Myocyte (in vitro differentiated cells): ENCODE data around the gene SPAG6. TPM values are rescaled to one million over a fixed set of nuclear protein-coding genes. Genes with fewer than 3 reads are reported as not detected.

Experiments used
- DNase-seq: peaks from one replicate; pipeline ENCODE4 v3.0.0-alpha.2; 2012; ENCODE audit warnings: low read depth
- total RNA-seq: library from RNA; depleted of rRNA; stranded (reverse); fragments of >200 nt; gene quantifications from 2 replicates; pipeline ENCODE4 v1.2.3, GENCODE V29; 2014

SPAG6 gene
- total RNA-seq, 1 donor from 2014 or later: not detected

GRCh38 chr10:22321924-22322640 is 23.2 kb upstream of the SPAG6 start:
- DNase-seq: no peak

DNA sequence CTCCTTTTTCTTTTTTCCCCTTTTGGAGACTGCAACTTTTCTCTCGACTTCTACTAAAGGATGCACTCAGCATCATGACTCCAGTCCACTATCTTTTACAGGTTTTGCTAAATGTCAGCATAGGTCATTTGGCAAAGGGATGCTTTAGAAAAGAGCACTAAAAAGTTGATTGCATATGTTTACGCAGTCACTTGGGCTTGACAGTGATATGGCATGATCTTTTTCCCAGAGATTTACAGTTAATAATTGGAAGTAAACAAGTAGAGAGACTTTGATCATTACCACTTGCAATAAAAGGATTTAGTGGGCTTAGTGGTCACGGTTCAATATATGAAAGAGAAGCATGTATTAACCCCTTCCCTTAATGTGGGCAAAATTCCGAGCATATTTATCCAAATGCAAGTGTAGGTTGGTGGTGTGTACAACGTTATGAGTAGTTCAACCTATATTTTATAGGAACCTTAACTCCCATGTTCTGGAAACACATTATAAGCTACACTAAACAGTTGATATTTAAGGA is 22.6 kb upstream of the SPAG6 start:
- DNase-seq: no peak

GRCh38 chr10:22323538-22324305 is 21.6 kb upstream of the SPAG6 start:
- no peak for DNase-seq

- DNase-seq: no peak
Observed at GRCh38 chr10:22324413-22324812, 20.9 kb upstream of the SPAG6 start.

- DNase-seq: no peak
Observed at GRCh38 chr10:22324893-22325271, 20.4 kb upstream of the SPAG6 start.

DNA sequence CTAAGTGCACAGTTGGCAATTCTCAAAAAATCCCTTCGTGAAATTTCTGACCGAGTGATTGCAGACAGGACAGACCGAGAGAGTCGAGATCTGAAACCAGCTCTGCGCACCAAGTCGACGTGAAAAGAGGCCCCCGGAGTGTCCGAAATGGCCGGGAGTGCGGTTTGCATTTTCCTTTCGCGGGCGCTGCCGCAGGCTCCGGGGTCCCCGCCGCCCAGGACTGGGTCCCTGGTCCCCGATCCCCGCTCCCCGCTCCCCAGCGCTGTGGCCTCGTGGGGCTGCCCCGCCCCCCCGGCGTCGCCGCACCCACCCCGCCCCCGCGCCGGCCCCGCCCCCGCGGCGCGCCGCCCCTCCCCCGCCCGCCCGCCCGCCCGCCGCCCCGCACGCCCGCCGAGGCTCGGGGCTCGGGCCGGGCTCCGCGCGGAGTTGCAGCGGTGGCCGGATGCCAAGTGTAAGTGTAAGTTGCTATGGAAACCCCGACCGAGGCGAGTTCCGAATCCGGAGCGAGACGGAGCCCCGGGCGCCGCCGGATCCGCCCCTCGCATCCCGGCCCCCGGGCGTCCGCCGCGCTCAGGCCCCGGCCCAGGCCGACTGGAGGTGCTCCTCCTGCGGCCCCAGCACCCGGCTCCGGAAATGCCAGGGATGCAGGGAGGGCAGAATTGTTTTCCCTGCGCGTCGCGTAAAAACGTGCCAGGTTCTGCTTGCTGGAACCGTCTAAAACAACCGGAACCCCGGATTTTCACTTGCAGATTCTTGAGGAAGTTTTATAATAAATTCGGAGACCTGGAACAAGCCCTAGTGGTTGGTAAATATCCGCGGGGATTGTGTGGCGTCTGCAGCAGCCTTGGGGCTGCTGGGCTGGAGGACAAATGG is 19.8 kb upstream of the SPAG6 start:
- peak; percentile 67 for DNase-seq

DNA sequence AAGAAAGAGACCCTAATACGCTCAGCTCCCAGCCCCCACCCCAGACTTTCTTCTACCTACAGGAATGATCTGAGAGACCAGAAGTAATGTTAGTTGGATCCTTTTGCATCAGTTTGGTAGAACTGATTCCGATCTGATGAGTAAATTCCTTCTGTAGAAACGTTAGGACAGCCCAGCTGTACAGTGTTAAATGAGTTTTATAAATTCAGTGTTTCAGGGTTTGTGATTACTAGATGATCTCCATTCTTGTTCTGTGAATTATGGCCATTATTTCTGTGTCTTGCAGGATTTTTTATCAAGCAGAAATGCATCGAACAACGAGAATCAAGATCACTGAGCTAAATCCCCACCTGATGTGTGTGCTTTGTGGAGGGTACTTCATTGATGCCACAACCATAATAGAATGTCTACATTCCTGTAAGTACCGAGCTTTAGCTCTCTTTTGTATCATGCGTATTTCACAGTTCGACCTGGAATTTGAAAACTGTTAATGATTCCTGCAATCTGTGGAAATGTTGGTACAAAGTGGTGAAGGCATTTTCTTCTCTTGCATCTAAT is 19.1 kb upstream of the SPAG6 start:
- DNase-seq: no peak

DNA sequence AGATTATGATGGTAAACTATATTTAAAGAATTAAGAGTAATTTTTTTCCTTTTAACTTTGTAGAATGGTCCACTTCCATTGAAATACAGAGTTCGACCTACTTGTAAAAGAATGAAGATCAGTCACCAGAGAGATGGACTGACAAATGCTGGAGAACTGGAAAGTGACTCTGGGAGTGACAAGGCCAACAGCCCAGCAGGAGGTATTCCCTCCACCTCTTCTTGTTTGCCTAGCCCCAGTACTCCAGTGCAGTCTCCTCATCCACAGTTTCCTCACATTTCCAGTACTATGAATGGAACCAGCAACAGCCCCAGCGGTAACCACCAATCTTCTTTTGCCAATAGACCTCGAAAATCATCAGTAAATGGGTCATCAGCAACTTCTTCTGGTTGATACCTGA is 16.1 kb upstream of the SPAG6 start:
- no peak for DNase-seq

DNA sequence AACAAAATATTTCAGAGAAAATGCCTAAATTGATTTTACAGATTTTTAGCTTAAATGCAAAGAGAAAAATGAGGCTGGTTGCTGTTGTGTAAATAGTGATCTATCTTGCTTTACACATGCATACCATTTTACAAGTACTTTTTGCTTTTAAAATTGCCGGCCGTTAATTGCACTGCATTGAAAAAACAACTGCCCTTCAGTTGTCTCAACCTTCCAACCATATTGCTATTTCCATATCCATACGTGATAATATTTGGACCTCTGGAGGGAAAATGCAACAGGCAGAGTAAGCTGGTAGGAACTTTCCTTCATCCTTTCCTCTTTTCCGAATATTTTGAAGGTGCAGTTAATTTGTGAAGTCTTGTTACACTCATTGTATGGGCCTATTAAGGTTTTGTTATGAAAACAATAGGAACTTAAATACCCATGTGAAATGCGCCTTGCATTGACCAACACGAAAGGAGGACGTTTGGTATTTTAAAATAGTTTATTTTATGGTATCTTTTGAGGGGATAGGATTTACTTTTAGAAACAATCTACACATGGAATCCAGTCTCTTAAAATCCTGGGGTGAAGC is 13.1 kb upstream of the SPAG6 start:
- DNase-seq: no peak

GRCh38 chr10:22333167-22333974 is 11.9 kb upstream of the SPAG6 start:
- DNase-seq: no peak

DNA sequence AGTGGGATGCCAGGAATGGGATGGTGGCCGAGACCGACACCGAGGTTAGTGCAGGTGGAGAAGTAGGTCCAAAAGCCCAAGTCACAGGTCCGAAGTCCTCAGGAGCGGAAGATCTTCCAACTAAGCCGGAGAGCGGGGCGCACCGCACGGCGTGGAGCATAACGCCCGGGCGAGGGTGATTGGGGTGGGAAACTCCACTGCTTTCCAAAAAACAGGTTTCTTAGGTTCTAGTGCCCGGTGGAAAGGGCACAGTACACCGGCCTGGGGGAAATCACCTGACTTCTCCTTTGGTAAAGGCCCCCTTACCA is 11.4 kb upstream of the SPAG6 start:
- DNase-seq: no peak

DNA sequence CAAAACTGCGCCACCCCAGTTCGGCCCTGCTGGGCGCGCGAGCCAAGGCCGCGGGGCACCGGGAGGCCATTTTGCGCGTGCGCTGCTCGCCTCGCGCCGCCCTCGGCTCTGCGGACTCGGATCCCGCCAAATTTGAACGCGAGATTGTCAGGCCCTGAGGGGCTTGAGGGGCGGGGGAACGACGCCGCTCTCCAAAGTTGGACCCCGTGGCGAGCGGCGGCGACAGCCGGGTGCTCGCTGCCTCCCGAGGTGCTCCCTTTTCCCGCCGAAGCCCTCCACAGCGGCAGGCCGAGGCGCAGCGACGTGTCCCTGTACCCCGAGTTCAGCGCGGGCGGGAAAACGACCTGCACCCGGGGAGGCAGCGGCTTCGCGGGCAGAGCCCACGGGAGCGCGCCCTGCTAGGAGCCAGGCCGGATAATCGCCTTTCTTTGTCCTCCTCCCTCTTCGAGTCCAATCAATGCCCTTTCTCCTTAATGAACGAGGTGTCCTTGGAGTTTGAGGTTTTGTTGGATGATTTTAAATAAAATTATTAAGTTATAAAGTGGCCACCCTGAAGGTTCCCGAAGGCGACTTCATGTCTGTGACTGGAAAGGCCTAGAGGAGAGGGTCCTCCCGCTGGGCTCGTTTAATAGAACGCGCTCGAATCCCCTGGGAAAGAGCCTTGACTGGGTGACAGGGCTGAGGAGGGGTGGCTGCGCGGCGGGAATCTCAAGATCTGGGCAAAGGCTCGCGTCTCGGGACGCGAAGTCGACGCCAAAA is 10.7 kb upstream of the SPAG6 start:
- no peak for DNase-seq

- no peak for DNase-seq
Observed at GRCh38 chr10:22335173-22335933, 9.9 kb upstream of the SPAG6 start.

GRCh38 chr10:22338185-22338900 is 7.0 kb upstream of the SPAG6 start:
- DNase-seq: no peak

GRCh38 chr10:22338931-22339330 is 6.4 kb upstream of the SPAG6 start:
- no peak for DNase-seq

GRCh38 chr10:22339761-22340328 is 5.5 kb upstream of the SPAG6 start:
- DNase-seq: no peak

- peak; percentile 88 for DNase-seq
Observed at GRCh38 chr10:22340329-22341189, 4.7 kb upstream of the SPAG6 start.
